Measurements from ENCODE around the gene THEMIS.
"Not testable (repeated sequence)": the region's sequence is repeated elsewhere in the genome, so short reads cannot be mapped to it uniquely, and the experiment has no call there.

THEMIS gene

GRCh38 chr6:127718694-127719093 lies 182.2 kb downstream of the THEMIS start:
- no peak for DNase-seq (ENCODE audit: low read depth)

- no peak for DNase-seq (ENCODE audit: low read depth)
Observed at GRCh38 chr6:127717384-127717783, 183.5 kb downstream of the THEMIS start.

GRCh38 chr6:127716465-127716864 lies 184.4 kb downstream of the THEMIS start:
- DNase-seq (ENCODE audit: low read depth): no peak

GRCh38 chr6:127710668-127711067 lies 190.2 kb downstream of the THEMIS start:
- no peak for DNase-seq (ENCODE audit: low read depth)

- DNase-seq (ENCODE audit: low read depth): no peak
Observed at GRCh38 chr6:127706216-127706615, 194.6 kb downstream of the THEMIS start.

- DNase-seq (ENCODE audit: low read depth): no peak
Observed at GRCh38 chr6:127695108-127695507, 205.8 kb downstream of the THEMIS start.

- no peak for DNase-seq (ENCODE audit: low read depth)
Observed at GRCh38 chr6:127691146-127691545, 209.7 kb downstream of the THEMIS start.

GRCh38 chr6:127690588-127690987 lies 210.3 kb downstream of the THEMIS start:
- no peak for DNase-seq (ENCODE audit: low read depth)

GRCh38 chr6:127690092-127690491 lies 210.8 kb downstream of the THEMIS start:
- peak; percentile 6 for DNase-seq (ENCODE audit: low read depth)

- DNase-seq (ENCODE audit: low read depth): not testable (repeated sequence)
Observed at GRCh38 chr6:127687490-127687889, 213.4 kb downstream of the THEMIS start.

GRCh38 chr6:127686084-127686483 lies 214.8 kb downstream of the THEMIS start:
- DNase-seq (ENCODE audit: low read depth): no peak

- no peak for DNase-seq (ENCODE audit: low read depth)
Observed at GRCh38 chr6:127684501-127684900, 216.4 kb downstream of the THEMIS start.

All from fibroblast of the conjunctiva (primary cell).